HepG2 (cell line): ENCODE data around the gene PFDN2.

Experiments used
- CENPBD1 ChIP-seq: sonication (generic); formaldehyde crosslinking; IDR thresholded peaks from 2 replicates; pipeline ENCODE4 v1.8.0; 2022; ENCODE audit warnings: missing genetic modification reagents, low read depth, mild to moderate bottlenecking, borderline replicate concordance
- CHCHD3 ChIP-seq: sonication (generic); formaldehyde crosslinking; IDR thresholded peaks from 2 replicates; pipeline ENCODE4 v1.8.0; 2022; ENCODE audit warnings: mild to moderate bottlenecking, missing genetic modification reagents, moderate library complexity
- CTCF ChIP-seq: sonication (generic); formaldehyde crosslinking; IDR thresholded peaks from 2 replicates; pipeline ENCODE4 v1.5.0; 2020; ENCODE audit warnings: mild to moderate bottlenecking, missing genetic modification reagents, moderate library complexity
- E2F1 ChIP-seq: sonication (generic); formaldehyde crosslinking; IDR thresholded peaks from 2 replicates; pipeline ENCODE4 v1.5.0; 2020; ENCODE audit warnings: missing genetic modification reagents
- GABPA ChIP-seq, 2 experiments: IDR thresholded peaks; 2 replicates each; pipeline ENCODE4 v1.6.1; 2011 to 2016; ENCODE audit warnings: low read depth in 2 of 2, low read length in 1 of 2, missing biosample characterization in 1 of 2, missing genetic modification characterization in 1 of 2
- IKZF5 ChIP-seq: IDR thresholded peaks from 2 replicates; pipeline ENCODE4 v1.6.1; 2018; ENCODE audit warnings: missing genetic modification reagents, mild to moderate bottlenecking, missing compliant biosample characterization
- RAD21 ChIP-seq: fragments of 450-650 bp; formaldehyde crosslinking; IDR thresholded peaks from 2 replicates; pipeline ENCODE4 v1.5.0; 2020; ENCODE audit warnings: mild to moderate bottlenecking
- REST ChIP-seq, 2 experiments: IDR thresholded peaks; 2 replicates each; pipeline ENCODE4 v1.6.1; 2011 to 2012; ENCODE audit warnings: low read length in 2 of 2, borderline replicate concordance in 1 of 2, low read depth in 1 of 2, mild to moderate bottlenecking in 1 of 2, moderate library complexity in 1 of 2
- ZFYVE20 ChIP-seq: sonication (generic); formaldehyde crosslinking; IDR thresholded peaks from 2 replicates; pipeline ENCODE4 v1.8.0; 2023; ENCODE audit warnings: low read depth, mild to moderate bottlenecking, moderate library complexity, missing genetic modification reagents, borderline replicate concordance
- ZNF280D ChIP-seq: sonication (generic); formaldehyde crosslinking; IDR thresholded peaks from 2 replicates; pipeline ENCODE4 v1.5.1; 2020; ENCODE audit warnings: mild to moderate bottlenecking, missing genetic modification reagents
- ZNF597 ChIP-seq: sonication (generic); formaldehyde crosslinking; IDR thresholded peaks from 2 replicates; pipeline ENCODE4 v1.5.0; 2020; ENCODE audit warnings: missing genetic modification reagents
- ZZZ3 ChIP-seq: sonication (generic); formaldehyde crosslinking; IDR thresholded peaks from 2 replicates; pipeline ENCODE4 v1.4.0; 2020; ENCODE audit warnings: missing genetic modification reagents, mild to moderate bottlenecking, borderline replicate concordance

GRCh38 chr1:161163793-161164192 is 46.0 kb upstream of the PFDN2 start:
- TF ChIP-seq CHCHD3 (CRISPR knock-in tag) (no peak), RAD21 (CRISPR knock-in tag) (no peak), E2F1 (no peak), CTCF (CRISPR knock-in tag) (no peak), IKZF5 (CRISPR knock-in tag) (no peak), ZNF280D (CRISPR knock-in tag) (no peak), GABPA (IDR thresholded peaks at IDR 0.05; ENCODE audit: low read depth, low read length) (no peak), GABPA (CRISPR knock-in tag; IDR thresholded peaks at IDR 0.05; ENCODE audit: low read depth) (no peak), ZFYVE20 (CRISPR knock-in tag) (no peak), CENPBD1 (CRISPR knock-in tag) (no peak), ZNF597 (CRISPR knock-in tag) (no peak), ZZZ3 (no peak), REST (IDR thresholded peaks at IDR 0.05; ENCODE audit: borderline replicate concordance in 1 of 2, low read depth in 1 of 2, low read length in 2 of 2) (no peak)
